ENCODE measurements around the gene GH2. TPM values are rescaled to one million over a fixed set of nuclear protein-coding genes. Genes with fewer than 3 reads are reported as not detected.
"Not testable (repeated sequence)": the region's sequence is repeated elsewhere in the genome, so short reads cannot be mapped to it uniquely, and the experiment has no call there.

Gene GH2
- total RNA-seq, 2 donors from 2014 or later, result not detected

DNA sequence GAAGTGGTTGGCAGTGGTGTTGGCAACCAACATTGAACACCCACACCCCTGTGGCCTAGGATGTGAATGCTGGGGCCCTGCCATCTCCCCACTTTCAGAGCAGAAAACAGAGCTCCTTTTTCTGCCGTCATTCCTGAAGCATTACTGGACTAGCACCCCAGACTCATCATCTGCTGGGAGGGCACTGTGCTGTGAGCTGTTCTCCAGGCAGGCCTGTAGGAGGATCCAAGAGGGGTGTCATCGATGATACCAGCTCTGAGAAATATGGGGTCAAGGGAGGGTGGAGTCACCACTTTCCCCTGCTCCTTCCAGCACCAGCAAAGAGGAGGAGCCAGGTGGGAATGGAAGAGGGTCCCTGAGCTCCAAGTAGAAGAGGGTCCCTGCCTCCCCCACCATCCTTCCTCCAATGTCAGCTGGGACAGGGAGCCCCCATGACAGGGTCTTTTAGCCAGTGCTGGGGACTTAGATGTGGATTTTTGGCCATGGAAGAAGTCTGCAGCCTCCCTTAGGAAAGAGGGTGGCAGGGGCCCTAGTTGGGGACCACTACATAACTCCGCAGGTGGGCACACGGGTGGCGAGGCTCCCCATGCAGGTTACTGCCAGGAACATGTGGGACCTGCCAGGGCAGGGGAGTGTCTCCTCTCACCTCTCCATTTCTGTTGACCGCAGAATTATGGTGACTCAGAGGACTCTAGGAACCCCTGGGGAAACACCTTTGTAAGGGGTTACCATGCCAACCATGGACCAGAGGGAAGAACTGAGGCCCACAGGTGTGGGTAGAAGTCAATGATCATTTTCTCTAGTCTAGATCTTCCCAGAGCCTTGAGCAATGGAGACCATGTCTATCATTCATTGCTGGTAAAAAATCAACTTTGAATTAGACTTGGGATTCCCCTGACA lies 17.4 kb upstream of the GH2 start:
- Mint-ChIP-seq H3K27ac (peak overlapping the region; percentile 75), H3K4me3 (peak overlapping the region; percentile 38), H3K4me1 (peaks cover 14% of the 10 kb centered on the region)
- not testable (repeated sequence) for H3K9me3 Mint-ChIP-seq; H3K27me3 Mint-ChIP-seq; H3K36me3 Mint-ChIP-seq (ENCODE audit: low read depth)
- ATAC-seq (replicated peaks), result peak; percentile 97

DNA sequence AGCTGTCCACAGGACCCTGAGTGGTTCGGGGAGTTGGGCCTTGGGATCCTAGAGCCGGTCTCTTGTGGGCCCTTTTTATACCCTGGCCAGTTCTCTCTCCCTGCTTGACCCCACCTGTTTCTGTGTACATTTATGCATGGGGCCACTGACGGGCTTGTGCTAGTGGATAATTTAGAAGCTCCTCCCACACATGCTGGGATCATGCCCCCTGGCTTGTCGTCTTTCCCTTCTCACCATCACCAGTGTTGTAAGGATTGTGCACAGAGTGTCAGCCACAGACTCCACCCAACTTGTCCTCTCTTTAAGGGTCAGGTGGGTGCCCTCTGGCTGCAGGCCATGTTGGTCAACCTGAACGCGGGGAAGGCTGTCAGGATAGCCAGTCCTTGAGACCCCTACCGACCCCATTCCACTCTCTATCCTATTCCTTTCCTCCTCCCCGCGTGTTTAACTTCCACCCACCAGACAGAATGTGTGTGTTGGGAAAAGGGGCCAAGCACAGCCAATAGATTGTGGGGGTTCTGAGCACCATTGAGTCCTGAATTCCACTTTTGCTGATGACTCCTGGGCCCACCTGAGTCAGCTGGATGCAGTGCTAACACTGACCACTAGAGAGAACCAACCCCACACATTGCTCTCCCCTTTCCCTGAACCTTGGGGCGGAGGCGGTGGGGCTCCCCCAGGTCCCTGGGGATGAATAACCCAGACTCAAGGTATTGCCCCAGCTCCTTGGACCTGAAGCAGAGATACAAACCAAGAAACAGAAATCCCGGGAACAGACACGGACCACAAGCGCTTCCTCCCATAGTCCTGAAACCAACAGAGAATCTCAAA lies 15.0 kb upstream of the GH2 start, which contains the start of gene CSH1:
Gene CSH1, minus strand, starts transcription at position 51 of the 831 bp plus-strand sequence. CDS start 63 bp downstream, outside the sequence.
- H3K27ac Mint-ChIP-seq; H3K36me3 Mint-ChIP-seq (ENCODE audit: low read depth); ATAC-seq (replicated peaks); H3K9me3 Mint-ChIP-seq; H3K4me3 Mint-ChIP-seq; H3K27me3 Mint-ChIP-seq; H3K4me1 Mint-ChIP-seq: not testable (repeated sequence)

- H3K4me1 Mint-ChIP-seq; H3K27ac Mint-ChIP-seq; ATAC-seq (replicated peaks); H3K4me3 Mint-ChIP-seq; H3K36me3 Mint-ChIP-seq (ENCODE audit: low read depth); H3K9me3 Mint-ChIP-seq; H3K27me3 Mint-ChIP-seq: not testable (repeated sequence)
Measured at GRCh38 chr17:63894821-63895220, 13.1 kb upstream of the GH2 start.

DNA sequence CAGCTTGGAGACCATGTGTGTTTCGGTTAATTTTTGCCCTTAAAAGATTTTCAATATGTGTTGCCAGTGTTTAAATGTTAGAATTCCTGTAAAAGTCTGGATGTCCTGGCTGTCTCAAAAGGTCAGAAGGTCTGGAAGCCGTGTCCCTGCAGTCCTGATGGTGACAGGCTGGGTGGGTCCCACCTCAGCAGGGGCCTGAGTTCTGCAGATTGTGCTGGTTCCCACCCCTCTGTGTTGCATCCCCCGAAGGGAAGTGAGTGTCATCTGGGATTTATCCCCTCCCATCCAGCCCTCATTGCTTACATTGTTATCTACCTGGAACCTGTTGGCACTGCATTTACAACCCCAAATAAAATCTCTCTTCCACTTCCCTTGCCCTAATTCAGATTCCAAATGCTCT lies 12.3 kb upstream of the GH2 start:
- H3K27ac Mint-ChIP-seq; H3K27me3 Mint-ChIP-seq; H3K4me3 Mint-ChIP-seq; H3K9me3 Mint-ChIP-seq; ATAC-seq (replicated peaks); H3K36me3 Mint-ChIP-seq (ENCODE audit: low read depth); H3K4me1 Mint-ChIP-seq: not testable (repeated sequence)

DNA sequence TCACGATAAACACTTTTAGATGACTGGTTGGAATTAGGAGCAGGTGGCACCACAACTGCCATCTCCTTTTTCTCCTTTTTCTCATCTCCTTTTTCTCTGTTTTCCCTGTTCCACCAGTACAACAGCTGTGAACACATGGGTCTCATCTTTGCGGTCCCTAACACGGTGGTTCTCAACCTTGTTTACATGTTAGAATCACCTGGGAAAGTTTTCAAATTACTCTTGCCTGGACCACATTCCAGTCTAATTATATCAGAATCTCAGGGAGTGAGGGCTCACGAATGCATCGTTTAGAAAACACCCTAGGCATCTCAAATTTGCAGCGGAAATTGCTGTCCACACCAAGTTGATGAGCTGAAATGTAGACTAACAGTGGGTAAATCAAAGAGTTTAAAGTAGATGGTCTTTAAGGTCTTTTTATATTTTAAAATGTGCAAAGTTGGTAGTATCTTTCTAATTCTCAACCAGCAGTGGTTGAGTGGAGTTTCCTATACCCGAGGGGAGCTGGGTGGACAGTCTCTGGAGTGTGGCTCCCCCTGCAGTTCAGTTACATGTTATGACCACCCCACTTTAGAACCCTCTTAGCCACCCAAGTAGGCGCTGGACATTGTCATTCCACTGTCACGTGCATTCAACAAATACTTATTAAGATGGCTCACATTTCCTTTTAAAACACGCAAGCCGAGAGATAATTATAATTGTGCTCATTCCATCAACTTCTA lies 10.7 kb upstream of the GH2 start:
- not testable (repeated sequence) for H3K4me3 Mint-ChIP-seq; H3K36me3 Mint-ChIP-seq (ENCODE audit: low read depth); H3K4me1 Mint-ChIP-seq; ATAC-seq (replicated peaks); H3K27ac Mint-ChIP-seq; H3K9me3 Mint-ChIP-seq; H3K27me3 Mint-ChIP-seq

DNA sequence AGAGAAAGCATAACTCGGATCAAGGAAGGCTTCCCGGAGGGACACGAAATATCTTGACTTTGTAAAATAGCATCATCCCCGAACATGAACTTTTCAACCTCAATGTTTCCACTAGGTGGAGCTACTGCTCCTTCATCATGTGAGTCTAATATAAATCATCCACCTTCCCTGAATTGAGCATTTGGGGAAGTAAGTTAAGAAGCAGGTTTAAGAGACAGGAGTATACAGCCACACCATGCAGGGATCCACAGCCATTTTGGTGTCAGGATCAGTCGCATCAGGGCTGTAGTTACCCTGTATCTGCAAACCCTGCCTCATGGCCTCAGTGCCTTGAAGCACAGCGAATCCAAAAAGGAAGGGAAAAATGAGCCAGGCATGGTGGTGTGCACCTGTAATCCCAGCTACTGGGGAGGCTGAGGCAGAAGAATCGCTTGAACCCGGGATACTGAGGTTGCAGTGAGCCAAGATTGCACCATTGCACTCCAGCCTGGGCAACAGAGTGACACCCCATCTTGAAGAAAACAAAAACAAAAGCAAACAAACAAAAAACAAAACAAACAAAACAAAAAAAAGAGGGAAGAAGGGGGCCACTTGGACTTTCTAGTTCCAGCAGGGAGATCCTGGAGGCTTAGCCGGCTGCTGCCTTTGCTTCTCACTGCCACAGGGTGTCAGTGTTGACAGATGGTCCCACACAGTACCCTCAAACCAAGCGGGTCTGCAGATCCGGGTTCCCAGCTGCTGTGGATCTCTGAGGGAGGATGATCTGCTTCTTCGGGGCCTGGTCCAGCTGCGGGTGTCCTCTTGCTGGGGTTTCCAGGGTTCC lies 7.5 kb upstream of the GH2 start:
- not testable (repeated sequence) for H3K27me3 Mint-ChIP-seq; H3K4me3 Mint-ChIP-seq; H3K9me3 Mint-ChIP-seq; H3K4me1 Mint-ChIP-seq; H3K36me3 Mint-ChIP-seq (ENCODE audit: low read depth)
- peak; percentile 62 for ATAC-seq (replicated peaks)
- H3K27ac Mint-ChIP-seq, result peak overlapping the region; percentile 48

- H3K4me3 Mint-ChIP-seq; H3K27ac Mint-ChIP-seq; H3K9me3 Mint-ChIP-seq; H3K36me3 Mint-ChIP-seq (ENCODE audit: low read depth); H3K27me3 Mint-ChIP-seq; ATAC-seq (replicated peaks); H3K4me1 Mint-ChIP-seq: not testable (repeated sequence)
Measured at GRCh38 chr17:63885119-63885518, 3.4 kb upstream of the GH2 start.

GRCh38 chr17:63882626-63883126 lies 932 bp upstream of the GH2 start:
- ATAC-seq (replicated peaks); H3K36me3 Mint-ChIP-seq (ENCODE audit: low read depth); H3K9me3 Mint-ChIP-seq; H3K4me1 Mint-ChIP-seq; H3K4me3 Mint-ChIP-seq; H3K27ac Mint-ChIP-seq; H3K27me3 Mint-ChIP-seq: not testable (repeated sequence)

DNA sequence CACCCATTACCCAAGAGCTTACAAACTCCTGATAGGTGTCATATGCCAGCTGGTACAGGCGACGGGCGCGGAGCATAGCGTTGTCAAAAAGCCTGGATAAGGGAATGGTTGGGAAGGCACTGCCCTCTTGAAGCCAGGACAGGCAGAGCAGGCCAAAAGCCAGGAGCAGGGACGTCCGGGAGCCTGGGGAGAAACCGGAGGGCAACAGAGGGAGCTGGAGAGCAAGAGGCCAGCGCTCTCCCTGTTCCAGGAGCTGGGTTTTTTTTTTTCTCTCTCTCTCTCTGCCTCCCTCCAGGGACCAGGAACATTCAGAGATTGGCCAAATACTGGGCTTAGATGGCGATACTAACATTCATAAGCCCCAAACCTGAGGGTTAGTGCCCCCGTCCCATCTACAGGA lies 407 bp downstream of the GH2 start:
- not testable (repeated sequence) for H3K27me3 Mint-ChIP-seq; ATAC-seq (replicated peaks); H3K4me1 Mint-ChIP-seq; H3K36me3 Mint-ChIP-seq (ENCODE audit: low read depth); H3K4me3 Mint-ChIP-seq; H3K9me3 Mint-ChIP-seq; H3K27ac Mint-ChIP-seq

- H3K4me3 Mint-ChIP-seq, result no peak overlapping the region
- H3K27me3 Mint-ChIP-seq, result no peaks in the 10 kb centered on the region
- no peak overlapping the region for H3K27ac Mint-ChIP-seq
- peaks cover 9% of the 10 kb centered on the region for H3K4me1 Mint-ChIP-seq
- H3K9me3 Mint-ChIP-seq, result no peaks in the 10 kb centered on the region
- ATAC-seq (replicated peaks), result no peak
- no peaks in the 10 kb centered on the region for H3K36me3 Mint-ChIP-seq (ENCODE audit: low read depth)
Measured at GRCh38 chr17:63880706-63881105, 1.0 kb downstream of the GH2 start.

- H3K4me1 Mint-ChIP-seq; H3K36me3 Mint-ChIP-seq (ENCODE audit: low read depth); ATAC-seq (replicated peaks); H3K27me3 Mint-ChIP-seq; H3K4me3 Mint-ChIP-seq; H3K27ac Mint-ChIP-seq; H3K9me3 Mint-ChIP-seq: not testable (repeated sequence)
Measured at GRCh38 chr17:63878413-63878812, 3.3 kb downstream of the GH2 start.

DNA sequence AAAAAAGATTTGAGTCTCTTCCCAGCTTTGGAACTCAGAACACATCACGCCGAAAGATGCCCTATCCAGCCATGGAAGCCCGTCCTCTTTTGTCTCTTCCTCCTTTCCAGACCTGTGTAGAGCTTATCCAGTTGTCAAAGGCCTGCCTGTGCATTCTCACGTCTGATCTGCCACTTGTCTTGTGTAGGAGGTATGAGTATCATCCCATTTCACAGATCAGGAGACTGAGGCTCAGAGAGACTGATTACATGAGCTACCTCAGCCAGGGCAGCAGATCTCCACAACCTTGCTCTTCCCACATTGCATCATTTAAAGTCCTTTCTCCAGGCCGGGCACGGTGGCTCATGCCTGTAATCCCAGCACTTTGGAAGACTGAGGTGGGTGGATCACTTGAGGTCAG lies 7.1 kb downstream of the GH2 start:
- H3K4me3 Mint-ChIP-seq; ATAC-seq (replicated peaks); H3K36me3 Mint-ChIP-seq (ENCODE audit: low read depth); H3K27me3 Mint-ChIP-seq; H3K27ac Mint-ChIP-seq; H3K9me3 Mint-ChIP-seq; H3K4me1 Mint-ChIP-seq: not testable (repeated sequence)

DNA sequence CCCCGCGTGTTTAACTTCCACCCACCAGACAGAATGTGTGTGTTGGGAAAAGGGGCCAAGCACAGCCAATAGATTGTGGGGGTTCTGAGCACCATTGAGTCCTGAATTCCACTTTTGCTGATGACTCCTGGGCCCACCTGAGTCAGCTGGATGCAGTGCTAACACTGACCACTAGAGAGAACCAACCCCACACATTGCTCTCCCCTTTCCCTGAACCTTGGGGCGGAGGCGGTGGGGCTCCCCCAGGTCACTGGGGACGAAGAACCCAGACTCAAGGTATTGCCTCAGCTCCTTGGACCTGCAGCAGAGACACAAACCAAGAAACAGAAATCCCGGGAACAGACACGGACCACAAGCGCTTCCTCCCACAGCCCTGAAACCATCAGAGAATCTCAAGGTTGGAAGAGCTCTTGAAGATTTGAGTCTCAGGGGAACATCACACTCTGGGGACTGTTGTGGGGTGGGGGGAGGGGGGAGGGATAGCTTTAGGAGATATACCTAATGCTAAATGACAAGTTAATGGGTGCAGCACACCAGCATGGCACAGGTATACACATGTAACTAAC lies 7.6 kb downstream of the GH2 start:
- not testable (repeated sequence) for ATAC-seq (replicated peaks); H3K27me3 Mint-ChIP-seq; H3K4me1 Mint-ChIP-seq; H3K9me3 Mint-ChIP-seq; H3K4me3 Mint-ChIP-seq; H3K36me3 Mint-ChIP-seq (ENCODE audit: low read depth); H3K27ac Mint-ChIP-seq

- not testable (repeated sequence) for H3K9me3 Mint-ChIP-seq; H3K4me3 Mint-ChIP-seq; H3K27me3 Mint-ChIP-seq; H3K4me1 Mint-ChIP-seq; H3K27ac Mint-ChIP-seq; H3K36me3 Mint-ChIP-seq (ENCODE audit: low read depth); ATAC-seq (replicated peaks)
Measured at GRCh38 chr17:63873577-63873976, 8.2 kb downstream of the GH2 start, which contains the start of gene CSH2. TSS of gene CSH2 (minus strand) at chr17:63873677. CDS start at chr17:63873614, 63 bp downstream.
